Stimulated activated naive B cell treated with anti-CD40 and anti-IgM and Interleukin-4, amounts not matched to agents 10 μg/mL and 1 μg/mL and 100 μg/mL, for 72 hours (primary cell): ENCODE measurements around the gene ASTN2.
"Not testable (repeated sequence)": the region's sequence is repeated elsewhere in the genome, so short reads cannot be mapped to it uniquely, and the experiment has no call there.

ENCODE experiments used
- ATAC-seq, 2 donors: fragments of 150-1000 bp; cut with Tn5 transposase; replicated peaks; 2 replicates each; pipeline ENCODE4 v1.10.0; 2021; ENCODE audit warnings: moderate library complexity in 1 of 2
- DNase-seq: peaks from one replicate; pipeline ENCODE4 v3.0.0; 2021
- H3K27ac Mint-ChIP-seq: one replicate; pipeline ENCODE4 v1.8.0; 2022; ENCODE audit warnings: mild to moderate bottlenecking, mixed read lengths
- H3K27me3 Mint-ChIP-seq, 2 donors: one replicate each; pipeline ENCODE4 v1.8.0; 2022; ENCODE audit warnings: mixed read lengths in 2 of 2
- H3K36me3 Mint-ChIP-seq, 2 donors: one replicate each; pipeline ENCODE4 v1.8.0; 2022; ENCODE audit warnings: mixed read lengths in 2 of 2, mild to moderate bottlenecking in 1 of 2
- H3K4me1 Mint-ChIP-seq, 2 donors: one replicate each; pipeline ENCODE4 v1.8.0; 2022; ENCODE audit warnings: mixed read lengths in 2 of 2, mild to moderate bottlenecking in 1 of 2
- H3K4me3 Mint-ChIP-seq, 2 donors: one replicate each; pipeline ENCODE4 v1.8.0; 2022; ENCODE audit warnings: mild to moderate bottlenecking in 2 of 2, mixed read lengths in 2 of 2, moderate library complexity in 1 of 2
- H3K9me3 Mint-ChIP-seq, 2 donors: one replicate each; pipeline ENCODE4 v1.8.0; 2022; ENCODE audit warnings: mixed read lengths in 2 of 2, mild to moderate bottlenecking in 1 of 2

Gene ASTN2

GRCh38 chr9:116927726-116928125, 487.1 kb downstream of the ASTN2 start:
- Mint-ChIP-seq H3K27ac (no peak overlapping the region), H3K9me3 (peaks cover 3% of the 10 kb centered on the region in 2 donors), H3K36me3 (no peaks in the 10 kb centered on the region), H3K4me3 (no peak overlapping the region), H3K27me3 (no peaks in the 10 kb centered on the region), H3K4me1 (no peaks in the 10 kb centered on the region)
- no peak for ATAC-seq
- no peak for DNase-seq

DNA sequence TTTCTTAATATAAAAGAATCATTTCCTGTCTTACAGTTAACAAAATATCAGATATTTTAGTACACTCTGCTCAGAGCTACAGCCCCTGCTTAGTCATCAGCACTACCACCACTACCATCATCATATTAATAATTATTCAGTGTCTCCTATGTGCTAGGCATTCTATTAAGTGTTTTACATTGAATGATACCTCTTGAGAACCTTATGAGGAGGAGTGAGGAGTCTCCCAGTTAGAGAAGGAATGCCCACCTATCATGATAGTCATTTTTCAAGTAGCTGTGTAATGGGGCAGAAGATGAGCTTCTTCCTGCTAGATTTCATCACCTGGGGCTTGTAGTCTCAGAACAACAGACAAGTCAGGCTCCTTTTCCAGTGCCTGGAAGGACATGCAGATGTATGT, 489.7 kb downstream of the ASTN2 start:
- ATAC-seq: no peak
- Mint-ChIP-seq H3K27me3 (no peaks in the 10 kb centered on the region), H3K4me3 (no peak overlapping the region), H3K36me3 (no peaks in the 10 kb centered on the region), H3K27ac (no peak overlapping the region), H3K4me1 (no peaks in the 10 kb centered on the region), H3K9me3 (peaks cover 0 to 8% of the 10 kb centered on the region in 2 donors)
- DNase-seq: no peak

DNA sequence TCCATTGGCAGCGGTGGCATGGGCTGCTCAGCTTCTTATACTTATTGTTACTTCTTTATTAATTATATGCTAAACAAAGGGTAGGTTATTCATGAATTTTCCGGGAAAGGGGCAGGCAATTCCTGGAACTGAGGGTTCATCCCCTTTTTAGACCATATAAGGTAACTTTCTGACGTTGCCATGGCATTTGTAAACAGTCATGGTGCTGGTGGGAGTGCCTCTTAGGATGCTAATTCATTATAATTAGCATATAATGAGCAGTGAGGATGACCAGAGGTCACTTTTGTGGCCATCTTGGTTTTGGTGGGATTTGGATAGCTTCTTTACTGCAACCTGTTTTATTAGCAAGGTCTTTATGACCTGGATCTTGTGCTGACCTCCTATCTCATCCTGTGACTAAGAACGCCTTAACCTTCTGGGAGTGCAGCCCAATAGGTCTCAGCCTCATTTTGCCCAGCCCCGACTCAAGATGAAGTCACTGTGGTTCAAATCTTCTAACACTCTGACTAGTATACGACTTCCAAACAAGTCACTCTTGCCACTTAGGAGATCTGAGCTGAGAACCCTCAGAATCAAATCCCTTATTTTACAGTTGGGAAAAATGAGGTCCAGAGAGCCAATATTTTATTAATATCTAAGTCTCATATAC, 490.3 kb downstream of the ASTN2 start:
- ATAC-seq (no peak), DNase-seq (no peak)
- Mint-ChIP-seq H3K9me3 (peaks cover 0 to 8% of the 10 kb centered on the region in 2 donors), H3K27me3 (no peaks in the 10 kb centered on the region), H3K4me1 (no peaks in the 10 kb centered on the region), H3K27ac (no peak overlapping the region), H3K4me3 (no peak overlapping the region), H3K36me3 (no peaks in the 10 kb centered on the region)

DNA sequence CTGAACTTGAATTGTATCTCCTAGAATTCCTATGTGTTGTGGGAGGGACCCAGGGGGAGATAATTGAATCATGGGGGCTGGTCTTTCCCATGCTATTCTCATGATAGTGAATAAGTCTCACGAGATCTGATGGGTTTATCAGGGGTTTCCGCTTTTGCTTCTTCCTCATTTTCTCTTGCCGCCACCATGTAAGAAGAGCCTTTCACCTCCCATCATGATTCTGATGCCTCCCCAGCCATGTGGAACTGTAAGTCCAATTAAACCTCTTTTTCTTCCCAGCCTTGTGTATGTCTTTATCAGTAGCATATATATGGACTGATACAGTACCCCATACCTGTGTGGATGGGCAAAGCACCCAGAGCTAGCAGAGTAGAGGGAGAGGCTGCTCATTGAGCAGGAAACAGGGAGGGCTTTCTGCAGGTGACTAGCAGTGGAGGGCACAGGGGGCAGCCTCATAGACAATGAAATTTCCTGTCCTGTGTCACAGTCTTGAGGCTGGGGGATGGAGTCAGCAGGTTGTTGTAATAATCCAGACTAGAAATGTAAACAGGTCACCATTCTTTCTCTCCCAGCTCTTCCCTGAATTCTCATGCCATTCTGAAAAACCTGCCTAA, 496.9 kb downstream of the ASTN2 start:
- not testable (repeated sequence) for H3K27ac Mint-ChIP-seq, H3K4me1 Mint-ChIP-seq, DNase-seq, ATAC-seq, H3K36me3 Mint-ChIP-seq, H3K27me3 Mint-ChIP-seq, H3K9me3 Mint-ChIP-seq, H3K4me3 Mint-ChIP-seq

DNA sequence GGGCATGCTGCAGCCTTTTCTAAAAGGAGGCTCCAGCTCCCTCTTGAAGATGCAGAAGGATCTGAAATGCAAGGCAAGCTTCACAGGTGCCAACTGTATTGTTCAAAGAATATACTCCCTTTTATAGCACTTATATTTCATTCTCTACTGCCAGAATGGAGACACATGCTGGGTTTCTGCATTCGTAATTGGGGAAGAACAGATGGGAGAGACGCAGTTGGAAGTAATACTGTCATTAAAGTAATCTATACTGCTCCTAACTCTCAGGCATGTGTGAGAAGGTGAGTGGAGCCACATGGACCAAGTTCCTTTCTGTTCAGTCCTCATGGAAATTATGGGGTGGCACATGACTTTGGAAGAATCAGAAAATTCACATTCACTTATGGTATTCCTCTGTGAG, 501.3 kb downstream of the ASTN2 start:
- H3K27me3 Mint-ChIP-seq: no peaks in the 10 kb centered on the region
- H3K27ac Mint-ChIP-seq: no peak overlapping the region
- H3K9me3 Mint-ChIP-seq: no peaks in the 10 kb centered on the region
- H3K4me3 Mint-ChIP-seq: no peak overlapping the region
- no peaks in the 10 kb centered on the region for H3K4me1 Mint-ChIP-seq
- DNase-seq: no peak
- H3K36me3 Mint-ChIP-seq: no peaks in the 10 kb centered on the region
- no peak for ATAC-seq

DNA sequence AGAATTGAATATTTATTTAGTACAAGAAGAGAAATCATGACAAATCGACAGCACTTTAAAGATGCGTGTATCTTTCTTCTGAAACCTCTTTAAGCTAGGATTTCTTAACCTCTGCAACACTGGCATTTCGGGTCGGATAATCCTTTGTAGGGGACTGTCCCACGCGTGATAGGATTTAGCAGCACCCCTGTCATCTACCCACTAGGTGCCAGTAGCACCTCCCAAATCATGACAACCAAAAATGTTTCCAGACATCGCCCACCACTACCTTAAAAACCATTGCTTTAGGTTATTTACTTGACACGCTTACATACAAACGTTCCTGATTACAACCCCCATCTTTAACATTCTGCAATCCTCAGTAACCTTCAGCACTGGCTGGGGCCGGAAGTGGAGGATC, 504.7 kb downstream of the ASTN2 start:
- H3K9me3 Mint-ChIP-seq: no peaks in the 10 kb centered on the region
- no peaks in the 10 kb centered on the region for H3K4me1 Mint-ChIP-seq
- no peak overlapping the region for H3K4me3 Mint-ChIP-seq
- ATAC-seq (no peak), DNase-seq (no peak)
- no peaks in the 10 kb centered on the region for H3K36me3 Mint-ChIP-seq
- H3K27ac Mint-ChIP-seq: no peak overlapping the region
- H3K27me3 Mint-ChIP-seq: no peaks in the 10 kb centered on the region

GRCh38 chr9:116907989-116908388, 506.9 kb downstream of the ASTN2 start:
- Mint-ChIP-seq H3K27me3 (no peaks in the 10 kb centered on the region), H3K36me3 (no peaks in the 10 kb centered on the region), H3K4me1 (no peaks in the 10 kb centered on the region), H3K9me3 (peaks cover 3% of the 10 kb centered on the region in 2 donors), H3K27ac (no peak overlapping the region), H3K4me3 (no peak overlapping the region)
- ATAC-seq: no peak
- no peak for DNase-seq

- Mint-ChIP-seq H3K36me3 (no peaks in the 10 kb centered on the region), H3K4me1 (no peaks in the 10 kb centered on the region), H3K27ac (no peak overlapping the region), H3K4me3 (no peak overlapping the region), H3K27me3 (no peaks in the 10 kb centered on the region), H3K9me3 (peaks cover 9 to 13% of the 10 kb centered on the region in 2 donors)
- DNase-seq: no peak
- ATAC-seq: no peak
Measured at GRCh38 chr9:116905171-116905588, 509.7 kb downstream of the ASTN2 start.

GRCh38 chr9:116904165-116904564, 510.7 kb downstream of the ASTN2 start:
- H3K36me3 Mint-ChIP-seq: no peaks in the 10 kb centered on the region
- no peak overlapping the region for H3K27ac Mint-ChIP-seq
- ATAC-seq (no peak), DNase-seq (no peak)
- H3K9me3 Mint-ChIP-seq: peaks cover 15 to 21% of the 10 kb centered on the region in 2 donors
- no peaks in the 10 kb centered on the region for H3K27me3 Mint-ChIP-seq
- no peak overlapping the region for H3K4me3 Mint-ChIP-seq
- no peaks in the 10 kb centered on the region for H3K4me1 Mint-ChIP-seq

- Mint-ChIP-seq H3K27ac (no peak overlapping the region), H3K9me3 (peaks cover 15 to 21% of the 10 kb centered on the region in 2 donors), H3K27me3 (no peaks in the 10 kb centered on the region), H3K36me3 (no peaks in the 10 kb centered on the region), H3K4me3 (no peak overlapping the region), H3K4me1 (no peaks in the 10 kb centered on the region)
- ATAC-seq (no peak), DNase-seq (no peak)
Measured at GRCh38 chr9:116901260-116901659, 513.6 kb downstream of the ASTN2 start.

DNA sequence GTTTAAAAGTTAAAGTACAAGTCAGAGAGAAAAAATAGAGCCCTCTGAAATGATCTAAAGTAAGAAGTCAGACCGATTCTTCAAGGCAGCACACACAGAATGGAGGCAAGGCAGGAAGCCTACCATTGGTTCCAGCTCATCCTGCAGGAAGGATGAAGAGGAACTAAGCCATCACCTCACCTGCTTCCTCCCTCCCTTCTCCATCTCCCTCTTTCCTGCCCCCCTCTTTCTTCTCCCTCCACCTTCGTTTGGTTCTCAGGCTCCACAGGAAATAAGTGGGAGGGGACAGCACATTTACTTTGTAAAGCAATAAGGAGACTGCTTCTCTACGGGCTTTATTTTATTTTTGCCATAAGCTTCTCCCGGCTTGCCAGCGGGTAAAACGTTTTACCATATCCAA, 514.3 kb downstream of the ASTN2 start:
- no peak overlapping the region for H3K4me3 Mint-ChIP-seq
- no peak for ATAC-seq
- no peaks in the 10 kb centered on the region for H3K36me3 Mint-ChIP-seq
- no peak for DNase-seq
- no peak overlapping the region for H3K27ac Mint-ChIP-seq
- no peaks in the 10 kb centered on the region for H3K4me1 Mint-ChIP-seq
- H3K9me3 Mint-ChIP-seq: peaks cover 15 to 21% of the 10 kb centered on the region in 2 donors
- no peaks in the 10 kb centered on the region for H3K27me3 Mint-ChIP-seq

- no peak overlapping the region for H3K4me3 Mint-ChIP-seq
- H3K4me1 Mint-ChIP-seq: no peaks in the 10 kb centered on the region
- ATAC-seq (no peak), DNase-seq (no peak)
- no peaks in the 10 kb centered on the region for H3K27me3 Mint-ChIP-seq
- H3K36me3 Mint-ChIP-seq: no peaks in the 10 kb centered on the region
- no peak overlapping the region for H3K27ac Mint-ChIP-seq
- peaks cover 15 to 21% of the 10 kb centered on the region in 2 donors for H3K9me3 Mint-ChIP-seq
Measured at GRCh38 chr9:116900007-116900367, 514.9 kb downstream of the ASTN2 start.

- H3K4me3 Mint-ChIP-seq: no peak overlapping the region
- no peaks in the 10 kb centered on the region for H3K36me3 Mint-ChIP-seq
- ATAC-seq: no peak
- H3K27me3 Mint-ChIP-seq: no peaks in the 10 kb centered on the region
- H3K9me3 Mint-ChIP-seq: peaks cover 15 to 21% of the 10 kb centered on the region in 2 donors
- no peaks in the 10 kb centered on the region for H3K4me1 Mint-ChIP-seq
- no peak for DNase-seq
- no peak overlapping the region for H3K27ac Mint-ChIP-seq
Measured at GRCh38 chr9:116899337-116900006, 515.4 kb downstream of the ASTN2 start.

DNA sequence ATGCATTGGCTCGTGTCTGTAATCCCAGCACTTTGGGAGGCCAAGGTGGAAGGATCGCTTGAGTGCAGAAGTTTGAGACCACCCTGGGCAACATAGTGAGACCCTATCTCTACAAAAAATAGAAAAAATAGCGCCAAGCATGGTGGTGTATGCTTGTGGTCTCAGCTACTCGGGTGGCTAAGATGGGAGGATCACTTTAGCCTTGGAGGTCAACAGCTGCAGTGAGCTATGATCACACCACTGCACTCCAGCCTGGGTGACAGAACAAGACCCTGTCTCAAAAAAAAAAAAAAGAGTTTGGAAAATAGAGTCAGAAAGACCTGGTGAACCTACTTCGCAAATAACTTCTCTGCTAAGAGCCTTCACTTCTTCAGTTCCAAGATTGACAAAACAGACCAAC, 516.7 kb downstream of the ASTN2 start:
- not testable (repeated sequence) for H3K27ac Mint-ChIP-seq, H3K36me3 Mint-ChIP-seq, DNase-seq, H3K27me3 Mint-ChIP-seq, H3K4me3 Mint-ChIP-seq, ATAC-seq, H3K4me1 Mint-ChIP-seq
- peaks cover 14 to 20% of the 10 kb centered on the region in 2 donors for H3K9me3 Mint-ChIP-seq

DNA sequence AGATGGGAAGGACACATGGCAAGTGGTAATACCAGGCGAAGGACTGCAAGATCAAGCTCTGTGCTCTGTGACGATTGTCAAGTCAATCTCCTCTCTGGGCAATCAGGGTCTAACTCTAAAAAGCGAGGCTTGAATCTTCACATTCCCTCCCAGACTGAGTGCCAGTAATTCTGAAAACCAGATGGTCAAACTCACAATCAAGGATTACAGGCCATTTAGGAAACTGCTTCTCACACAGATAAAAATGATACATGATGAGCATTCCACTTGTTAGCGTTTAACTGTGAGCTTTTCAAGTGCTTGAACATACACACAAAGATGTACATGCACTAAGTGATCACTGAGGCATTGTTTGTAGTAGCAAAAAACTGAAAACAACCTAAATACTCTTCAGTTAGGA, 517.7 kb downstream of the ASTN2 start:
- Mint-ChIP-seq H3K4me1 (no peaks in the 10 kb centered on the region), H3K27ac (no peak overlapping the region), H3K4me3 (no peak overlapping the region), H3K27me3 (no peaks in the 10 kb centered on the region), H3K36me3 (no peaks in the 10 kb centered on the region), H3K9me3 (peaks cover 10 to 16% of the 10 kb centered on the region in 2 donors)
- ATAC-seq (no peak), DNase-seq (no peak)
